Hepatocyte (in vitro differentiated cells): ENCODE results near the gene PIK3R5. TPM values are rescaled to one million over a fixed set of nuclear protein-coding genes. Genes with fewer than 3 reads are reported as not detected.

Experiments used
- DNase-seq: peaks from one replicate; pipeline ENCODE4 v3.0.0-alpha.2; 2016; ENCODE audit warnings: low spot score
- H2AFZ ChIP-seq: fragments of 200-600 bp; sonication (generic); 2 replicates; pipeline ENCODE4 v1.6.0; 2016; ENCODE audit warnings: antibody characterized with exemption, mild to moderate bottlenecking
- H3K27ac ChIP-seq: fragments of 200-600 bp; sonication (generic); 2 replicates; pipeline ENCODE4 v1.5.1; 2016; ENCODE audit warnings: mild to moderate bottlenecking
- H3K27me3 ChIP-seq: fragments of 200-600 bp; sonication (generic); 2 replicates; pipeline ENCODE4 v1.6.1; 2016
- H3K36me3 ChIP-seq: fragments of 200-600 bp; sonication (generic); replicated peaks from 2 replicates; pipeline ENCODE4 v1.5.1; 2016; ENCODE audit warnings: low read depth; ENCODE audit not compliant: insufficient read depth
- H3K4me1 ChIP-seq: fragments of 200-600 bp; sonication (generic); 2 replicates; pipeline ENCODE4 v1.5.1; 2016; ENCODE audit warnings: mild to moderate bottlenecking, moderate library complexity; ENCODE audit not compliant: insufficient read depth
- H3K4me2 ChIP-seq: fragments of 200-600 bp; sonication (generic); 2 replicates; pipeline ENCODE4 v1.6.0; 2016
- H3K4me3 ChIP-seq: fragments of 200-600 bp; sonication (generic); 2 replicates; pipeline ENCODE4 v1.5.1; 2016; ENCODE audit warnings: mild to moderate bottlenecking
- H3K79me2 ChIP-seq: fragments of 200-600 bp; sonication (generic); 2 replicates; pipeline ENCODE4 v1.6.0; 2017; ENCODE audit warnings: mild to moderate bottlenecking
- H3K9me2 ChIP-seq: fragments of 200-600 bp; sonication (generic); replicated peaks from 2 replicates; pipeline ENCODE4 v1.6.0; 2017; ENCODE audit warnings: mild to moderate bottlenecking; ENCODE audit not compliant: insufficient read depth
- H3K9me3 ChIP-seq: fragments of 200-600 bp; sonication (generic); 2 replicates; pipeline ENCODE4 v1.5.1; 2016; ENCODE audit warnings: low read depth, mild to moderate bottlenecking
- H4K20me1 ChIP-seq: fragments of 200-600 bp; sonication (generic); 2 replicates; pipeline ENCODE4 v1.6.0; 2016; ENCODE audit warnings: mild to moderate bottlenecking; ENCODE audit not compliant: insufficient read depth, poor library complexity, severe bottlenecking
- EZH2 ChIP-seq: fragments of 200-600 bp; sonication (generic); IDR thresholded peaks from 2 replicates; pipeline ENCODE4 v1.6.1; 2016; ENCODE audit warnings: antibody characterized with exemption, mild to moderate bottlenecking, borderline replicate concordance
- EZH2phosphoT487 ChIP-seq: fragments of 200-600 bp; sonication (generic); IDR thresholded peaks from one replicate; pipeline ENCODE4 v1.6.1; 2018; ENCODE audit warnings: antibody characterized with exemption, mild to moderate bottlenecking, low read depth, moderate library complexity; ENCODE audit not compliant: unreplicated experiment, severe bottlenecking
- WGBS: methylation state at CpG from one replicate; pipeline ENCODE4 v1.1.6; 2016; ENCODE audit warnings: low lambda C conversion rate; ENCODE audit errors: missing lambda C conversion rate; 5-methylcytosine and 5-hydroxymethylcytosine counted together
- polyA plus RNA-seq: library from polyadenylated mRNA; unstranded; fragments of >200 nt; fragmentation: Nextera tagmentation; extraction: Ambion mirVana; gene quantifications from 2 replicates; pipeline ENCODE4 v1.2.1, GENCODE V29; 2016
- total RNA-seq: library from RNA; depleted of rRNA; stranded (reverse); fragments of >200 nt; gene quantifications from 2 replicates; pipeline ENCODE4 v1.2.3, GENCODE V29; 2014
- TF ChIP-seq, protein P1 (sequence below): fragments of 200-600 bp; sonication (generic); IDR thresholded peaks from 2 replicates; pipeline ENCODE4 v1.5.1; 2016; ENCODE audit warnings: antibody characterized with exemption, mild to moderate bottlenecking; ENCODE audit not compliant: poor library complexity

Gene PIK3R5
- total and polyA plus RNA-seq, 2 experiments from 2014 or later, result 2.6 TPM; not detected in 1

DNA sequence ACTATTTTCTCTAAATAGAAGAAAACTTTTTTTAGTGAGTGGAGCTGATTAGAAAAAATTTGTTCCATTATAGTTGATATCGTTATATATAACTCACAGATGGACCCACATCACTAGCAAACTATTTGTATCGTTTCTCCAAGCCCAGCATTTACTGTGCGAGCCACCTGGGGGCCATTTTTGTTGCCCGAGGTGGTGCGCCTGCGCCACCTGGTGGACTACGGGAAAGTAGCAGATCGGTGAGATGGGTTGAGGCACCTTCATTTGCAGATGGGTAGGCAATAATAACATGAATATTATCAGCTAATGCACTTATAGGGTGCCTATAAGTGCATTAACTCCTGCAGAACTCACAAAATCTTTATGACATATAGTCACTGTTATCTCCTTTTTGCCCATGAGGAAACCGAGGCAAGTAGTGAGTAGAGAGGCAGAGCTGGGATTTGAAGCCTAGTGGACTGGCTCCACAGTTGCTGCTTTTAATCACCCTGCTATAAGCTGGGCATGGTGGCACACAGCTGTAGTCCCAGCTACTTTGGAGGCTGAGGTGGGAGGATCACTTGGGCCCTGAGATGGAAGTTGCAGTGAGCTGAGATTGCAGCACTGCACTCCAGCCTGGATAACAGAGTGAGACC lies 32.6 kb upstream of the PIK3R5 start:
- no peak overlapping the region for H3K4me3 ChIP-seq
- 13% methylated on average over 9 of the region's 9 CpGs for WGBS
- no peaks in the 10 kb centered on the region for H3K36me3 ChIP-seq
- no peak for TF ChIP-seq EZH2
- TF ChIP-seq EZH2phosphoT487, result no peak
- TF ChIP-seq, protein P1, sequence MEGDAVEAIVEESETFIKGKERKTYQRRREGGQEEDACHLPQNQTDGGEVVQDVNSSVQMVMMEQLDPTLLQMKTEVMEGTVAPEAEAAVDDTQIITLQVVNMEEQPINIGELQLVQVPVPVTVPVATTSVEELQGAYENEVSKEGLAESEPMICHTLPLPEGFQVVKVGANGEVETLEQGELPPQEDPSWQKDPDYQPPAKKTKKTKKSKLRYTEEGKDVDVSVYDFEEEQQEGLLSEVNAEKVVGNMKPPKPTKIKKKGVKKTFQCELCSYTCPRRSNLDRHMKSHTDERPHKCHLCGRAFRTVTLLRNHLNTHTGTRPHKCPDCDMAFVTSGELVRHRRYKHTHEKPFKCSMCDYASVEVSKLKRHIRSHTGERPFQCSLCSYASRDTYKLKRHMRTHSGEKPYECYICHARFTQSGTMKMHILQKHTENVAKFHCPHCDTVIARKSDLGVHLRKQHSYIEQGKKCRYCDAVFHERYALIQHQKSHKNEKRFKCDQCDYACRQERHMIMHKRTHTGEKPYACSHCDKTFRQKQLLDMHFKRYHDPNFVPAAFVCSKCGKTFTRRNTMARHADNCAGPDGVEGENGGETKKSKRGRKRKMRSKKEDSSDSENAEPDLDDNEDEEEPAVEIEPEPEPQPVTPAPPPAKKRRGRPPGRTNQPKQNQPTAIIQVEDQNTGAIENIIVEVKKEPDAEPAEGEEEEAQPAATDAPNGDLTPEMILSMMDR, result peak; percentile 65
- no peak overlapping the region for H3K27ac ChIP-seq
- H2AFZ ChIP-seq, result no peak overlapping the region
- no peaks in the 10 kb centered on the region for H3K9me3 ChIP-seq
- H4K20me1 ChIP-seq, result no peaks in the 10 kb centered on the region
- no peak overlapping the region for H3K4me2 ChIP-seq
- no peaks in the 10 kb centered on the region for H3K79me2 ChIP-seq
- no peaks in the 10 kb centered on the region for H3K9me2 ChIP-seq
- peak; percentile 66 for DNase-seq
- peaks cover 31% of the 10 kb centered on the region for H3K27me3 ChIP-seq
- no peaks in the 10 kb centered on the region for H3K4me1 ChIP-seq

DNA sequence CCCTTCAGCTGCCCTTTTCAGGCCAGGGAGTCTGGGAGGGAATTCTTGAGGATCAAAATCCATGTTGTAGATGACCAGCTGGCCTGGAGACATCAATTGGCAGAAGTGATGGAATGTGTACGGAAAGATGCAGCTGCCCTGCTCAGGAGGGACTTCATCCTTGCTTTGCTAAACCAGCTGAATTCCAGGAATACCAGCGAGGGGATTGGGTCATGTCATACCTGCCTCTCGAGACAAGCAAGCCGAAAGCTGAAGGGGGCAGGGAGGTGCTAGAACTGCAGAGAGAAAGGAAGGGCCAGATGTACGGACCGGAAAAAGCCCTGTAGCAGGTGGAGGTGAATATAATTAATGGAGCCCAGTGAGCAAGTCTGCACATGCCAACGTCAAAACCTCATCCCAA lies 30.2 kb upstream of the PIK3R5 start:
- Histone ChIP-seq H3K9me2 (no peaks in the 10 kb centered on the region), H3K9me3 (no peaks in the 10 kb centered on the region), H3K79me2 (no peaks in the 10 kb centered on the region), H3K4me3 (no peak overlapping the region), H2AFZ (no peak overlapping the region), H3K27ac (no peak overlapping the region), H3K4me1 (no peaks in the 10 kb centered on the region), H3K36me3 (no peaks in the 10 kb centered on the region), H4K20me1 (no peaks in the 10 kb centered on the region), H3K27me3 (peaks cover 16% of the 10 kb centered on the region), H3K4me2 (no peak overlapping the region)
- no peak for TF ChIP-seq EZH2
- no peak for TF ChIP-seq EZH2phosphoT487
- TF ChIP-seq, protein P1, result no peak
- 49% methylated on average over 7 of the region's 7 CpGs for WGBS
- no peak for DNase-seq

DNA sequence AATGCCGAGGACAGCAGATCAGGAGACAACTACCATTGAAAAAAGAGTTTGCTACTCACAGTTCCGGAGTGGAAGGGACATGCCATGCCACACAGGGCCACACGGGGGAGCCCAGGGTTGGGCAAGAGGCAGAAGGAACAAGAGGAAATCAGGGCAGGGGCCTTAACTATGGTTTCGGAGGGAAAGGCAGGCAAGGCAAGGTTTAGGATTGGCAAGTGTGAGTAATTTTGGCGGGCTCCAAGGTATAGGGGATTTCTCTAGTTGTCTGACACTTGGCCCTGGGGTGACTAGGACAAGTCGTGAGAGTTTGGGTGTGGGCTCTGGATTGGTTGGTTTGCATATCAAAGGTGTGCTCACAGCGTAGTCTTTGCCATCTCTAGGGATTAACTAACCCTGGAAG lies 28.8 kb upstream of the PIK3R5 start:
- Histone ChIP-seq H3K4me3 (no peak overlapping the region), H3K4me1 (no peaks in the 10 kb centered on the region), H2AFZ (no peak overlapping the region), H3K9me2 (no peaks in the 10 kb centered on the region), H3K79me2 (no peaks in the 10 kb centered on the region), H3K9me3 (no peaks in the 10 kb centered on the region), H3K27me3 (peaks cover 5% of the 10 kb centered on the region), H4K20me1 (no peaks in the 10 kb centered on the region), H3K36me3 (no peaks in the 10 kb centered on the region), H3K4me2 (no peak overlapping the region), H3K27ac (no peak overlapping the region)
- peak; percentile 75 for DNase-seq
- 47% methylated on average over 7 of the region's 7 CpGs for WGBS
- TF ChIP-seq EZH2, result no peak
- TF ChIP-seq, protein P1, result peak; percentile 68
